ENCODE results near the gene LRRTM2.
"Not testable (repeated sequence)": the region's sequence is repeated elsewhere in the genome, so short reads cannot be mapped to it uniquely, and the experiment has no call there.

The LRRTM2 gene

GRCh38 chr5:138837160-138837559, 38.0 kb downstream of the LRRTM2 start:
- DNase-seq (ENCODE audit: low spot score) = no peak

GRCh38 chr5:138834853-138835252, 40.3 kb downstream of the LRRTM2 start:
- DNase-seq (ENCODE audit: low spot score) = not testable (repeated sequence)

DNA sequence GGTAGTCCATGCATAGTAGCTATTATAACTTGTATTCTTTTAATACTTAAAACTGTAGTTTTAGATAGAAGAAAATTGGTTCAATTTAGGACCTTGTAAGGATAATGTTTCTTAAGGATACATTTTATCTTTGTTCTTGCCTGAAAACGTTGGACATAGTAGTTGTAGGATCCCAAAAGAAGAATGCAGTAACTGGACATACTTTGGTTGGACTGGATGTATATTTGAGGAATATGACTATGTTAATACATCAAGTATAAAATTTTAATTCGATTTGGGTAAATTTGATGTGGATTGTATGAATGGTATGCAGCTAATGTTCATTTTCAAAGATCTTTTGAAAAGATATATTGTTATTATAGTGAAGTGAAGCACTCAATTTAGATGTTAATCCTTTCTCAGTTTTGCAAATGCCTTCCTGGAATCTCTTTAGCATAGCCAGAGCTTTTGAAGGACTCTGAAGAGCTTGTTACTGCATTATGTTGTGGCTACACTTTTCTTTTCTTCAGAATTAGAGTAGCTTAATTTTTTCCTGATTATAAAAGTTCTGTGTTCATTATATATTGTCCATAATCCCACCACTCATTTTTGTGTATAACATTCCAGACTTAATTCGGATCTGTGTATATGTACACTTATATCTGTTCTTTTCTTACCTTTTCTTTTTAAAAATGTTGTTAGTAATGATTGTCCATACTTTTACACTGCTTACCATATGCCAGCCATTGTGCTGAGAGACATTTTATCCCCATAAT, 41.2 kb downstream of the LRRTM2 start:
- DNase-seq (ENCODE audit: low spot score) = no peak

DNA sequence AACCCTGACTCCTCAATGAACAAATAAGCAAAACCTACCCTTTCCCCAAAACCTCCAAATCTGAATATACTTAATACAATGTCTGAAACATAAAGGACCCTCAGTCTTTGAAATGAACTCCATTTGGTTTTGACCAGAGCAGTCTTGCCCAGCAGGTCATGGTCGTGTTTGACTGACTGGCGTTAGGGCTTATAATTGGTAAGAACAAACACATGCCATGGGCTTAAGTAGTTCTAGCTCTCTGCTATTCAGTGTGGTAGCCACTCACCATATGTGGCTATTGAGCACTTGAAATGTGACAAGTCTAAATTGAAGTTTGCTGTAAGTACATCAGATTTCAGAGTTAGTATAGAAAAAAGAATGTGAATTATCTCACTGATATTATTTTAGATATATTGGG, 42.1 kb downstream of the LRRTM2 start:
- DNase-seq (ENCODE audit: low spot score) = no peak

DNA sequence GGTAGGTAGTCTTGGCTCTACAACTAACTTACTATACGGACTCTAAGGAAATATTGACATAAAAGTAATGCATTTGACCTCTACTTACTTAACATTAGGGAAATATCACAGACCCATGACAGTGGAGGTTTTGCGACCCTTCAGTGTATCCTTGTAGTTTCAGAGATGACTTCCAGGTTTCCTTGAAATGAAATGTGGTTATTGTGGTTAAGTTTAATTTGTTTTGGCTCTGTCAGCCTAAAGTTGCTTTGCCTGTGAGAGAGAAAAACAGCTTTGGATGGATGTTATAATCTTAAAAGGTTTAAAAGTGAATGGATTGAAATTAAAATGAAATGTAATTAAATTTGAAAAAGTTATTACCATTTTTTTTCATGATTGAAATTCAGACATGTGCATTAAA, 42.9 kb downstream of the LRRTM2 start:
- no peak for DNase-seq (ENCODE audit: low spot score)

DNA sequence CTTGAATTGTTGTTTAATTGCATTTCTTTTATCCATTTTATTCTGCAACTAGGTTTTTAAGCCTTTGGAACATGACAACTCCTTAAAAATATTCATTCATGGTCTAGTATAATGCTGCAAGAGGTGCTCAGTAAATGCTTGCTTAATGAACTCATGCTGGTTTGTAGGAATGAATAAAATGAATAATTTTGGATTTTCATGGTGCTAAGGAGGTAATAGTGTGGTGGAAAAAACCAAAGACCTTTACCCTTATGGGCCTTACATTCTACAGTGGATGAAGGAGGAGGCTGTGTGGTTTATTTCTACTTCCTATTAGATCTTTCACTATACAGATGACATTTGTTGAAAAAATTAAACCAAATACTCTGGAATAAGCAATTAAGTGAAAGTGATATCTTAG, 43.4 kb downstream of the LRRTM2 start:
- no peak for DNase-seq (ENCODE audit: low spot score)

GRCh38 chr5:138829341-138829740, 45.8 kb downstream of the LRRTM2 start:
- no peak for DNase-seq (ENCODE audit: low spot score)

GRCh38 chr5:138828556-138828955, 46.6 kb downstream of the LRRTM2 start:
- DNase-seq (ENCODE audit: low spot score) = no peak

GRCh38 chr5:138824924-138825863, 49.9 kb downstream of the LRRTM2 start:
- peak; percentile 66 for DNase-seq (ENCODE audit: low spot score)

- no peak for DNase-seq (ENCODE audit: low spot score)
These were observed 50.6 kb downstream of the LRRTM2 start for GRCh38 chr5:138824516-138824915.

DNA sequence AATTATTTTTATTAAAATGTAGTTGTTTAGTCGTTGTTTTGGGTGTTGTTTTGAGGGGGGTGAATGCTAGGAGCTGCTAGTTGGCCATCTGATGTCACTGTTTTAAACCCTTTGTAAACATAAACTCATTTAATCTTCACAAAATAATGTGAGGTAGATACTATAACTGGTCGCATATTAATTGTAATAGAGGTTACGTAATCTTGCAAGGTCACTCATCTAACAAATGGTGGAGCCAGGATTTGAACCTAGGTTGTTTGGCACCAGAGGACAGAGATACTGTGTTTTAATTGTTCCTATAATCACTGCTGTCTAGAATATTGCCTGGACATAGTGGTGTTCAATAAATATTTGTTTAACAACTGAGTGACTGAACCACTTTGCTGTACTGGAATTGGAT, 54.4 kb downstream of the LRRTM2 start:
- DNase-seq (ENCODE audit: low spot score) = no peak

DNA sequence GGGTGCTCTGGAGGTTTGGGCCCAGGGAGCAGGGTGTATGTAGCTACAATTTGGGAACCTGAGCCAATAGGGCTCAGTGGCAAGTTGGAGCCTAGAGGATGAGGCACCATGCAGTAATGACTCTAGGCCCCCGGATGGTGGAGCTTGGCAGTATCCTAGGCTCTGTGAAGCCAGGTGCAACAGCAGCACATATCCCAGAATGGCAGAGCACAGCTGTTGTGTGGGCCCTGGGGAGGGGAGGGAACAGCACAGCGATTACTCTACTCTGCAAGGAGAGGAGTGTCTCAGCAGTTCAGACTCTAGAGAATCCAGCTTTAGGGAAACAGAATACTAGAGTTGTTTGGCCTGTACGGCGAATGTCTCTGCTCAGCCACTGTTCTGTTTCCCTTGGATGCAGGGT, 56.1 kb downstream of the LRRTM2 start:
- DNase-seq (ENCODE audit: low spot score) = no peak
